Central memory CD4-positive, alpha-beta T cell (primary cell): ENCODE data around the gene TOMM40.
"Not testable (repeated sequence)": the region's sequence is repeated elsewhere in the genome, so short reads cannot be mapped to it uniquely, and the experiment has no call there.

ENCODE experiments used
- DNase-seq: peaks from one replicate; pipeline ENCODE4 v3.0.0; 2022

The TOMM40 gene

GRCh38 chr19:44872661-44873060, 18.4 kb upstream of the TOMM40 start:
- DNase-seq, result no peak

DNA sequence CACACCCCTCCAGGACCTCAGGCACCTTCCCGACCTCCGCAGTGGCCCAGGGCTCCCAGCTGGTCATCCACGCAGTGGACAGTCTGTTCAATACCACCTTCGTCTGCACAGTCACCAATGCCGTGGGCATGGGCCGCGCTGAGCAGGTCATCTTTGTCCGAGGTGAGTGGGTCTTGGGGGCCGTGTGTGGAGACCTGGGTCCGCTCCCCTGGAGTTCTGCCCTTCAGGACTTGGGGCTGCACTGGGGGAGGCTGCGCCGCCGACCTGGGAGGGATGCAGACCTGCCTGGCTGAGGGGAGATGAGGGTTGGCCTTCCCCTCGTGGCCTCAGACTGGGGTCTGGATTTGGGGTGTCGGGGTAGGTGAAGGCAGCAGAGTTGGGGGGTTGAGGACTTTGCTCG, 16.7 kb upstream of the TOMM40 start:
- DNase-seq, result no peak

GRCh38 chr19:44875666-44876451, 15.2 kb upstream of the TOMM40 start:
- no peak for DNase-seq

GRCh38 chr19:44876930-44877535, 14.0 kb upstream of the TOMM40 start:
- peak; percentile 9 for DNase-seq

DNA sequence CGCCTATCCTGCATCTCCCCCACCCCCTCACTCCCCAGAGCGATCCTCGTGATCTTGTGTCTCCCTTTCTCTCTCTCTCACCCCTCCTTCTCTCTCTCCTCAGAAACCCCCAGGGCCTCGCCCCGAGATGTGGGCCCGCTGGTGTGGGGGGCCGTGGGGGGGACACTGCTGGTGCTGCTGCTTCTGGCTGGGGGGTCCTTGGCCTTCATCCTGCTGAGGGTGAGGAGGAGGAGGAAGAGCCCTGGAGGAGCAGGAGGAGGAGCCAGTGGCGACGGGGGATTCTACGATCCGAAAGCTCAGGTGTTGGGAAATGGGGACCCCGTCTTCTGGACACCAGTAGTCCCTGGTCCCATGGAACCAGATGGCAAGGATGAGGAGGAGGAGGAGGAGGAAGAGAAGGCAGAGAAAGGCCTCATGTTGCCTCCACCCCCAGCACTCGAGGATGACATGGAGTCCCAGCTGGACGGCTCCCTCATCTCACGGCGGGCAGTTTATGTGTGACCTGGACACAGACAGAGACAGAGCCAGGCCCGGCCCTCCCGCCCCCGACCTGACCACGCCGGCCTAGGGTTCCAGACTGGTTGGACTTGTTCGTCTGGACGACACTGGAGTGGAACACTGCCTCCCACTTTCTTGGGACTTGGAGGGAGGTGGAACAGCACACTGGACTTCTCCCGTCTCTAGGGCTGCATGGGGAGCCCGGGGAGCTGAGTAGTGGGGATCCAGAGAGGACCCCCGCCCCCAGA, 12.8 kb upstream of the TOMM40 start:
- DNase-seq, result no peak

DNA sequence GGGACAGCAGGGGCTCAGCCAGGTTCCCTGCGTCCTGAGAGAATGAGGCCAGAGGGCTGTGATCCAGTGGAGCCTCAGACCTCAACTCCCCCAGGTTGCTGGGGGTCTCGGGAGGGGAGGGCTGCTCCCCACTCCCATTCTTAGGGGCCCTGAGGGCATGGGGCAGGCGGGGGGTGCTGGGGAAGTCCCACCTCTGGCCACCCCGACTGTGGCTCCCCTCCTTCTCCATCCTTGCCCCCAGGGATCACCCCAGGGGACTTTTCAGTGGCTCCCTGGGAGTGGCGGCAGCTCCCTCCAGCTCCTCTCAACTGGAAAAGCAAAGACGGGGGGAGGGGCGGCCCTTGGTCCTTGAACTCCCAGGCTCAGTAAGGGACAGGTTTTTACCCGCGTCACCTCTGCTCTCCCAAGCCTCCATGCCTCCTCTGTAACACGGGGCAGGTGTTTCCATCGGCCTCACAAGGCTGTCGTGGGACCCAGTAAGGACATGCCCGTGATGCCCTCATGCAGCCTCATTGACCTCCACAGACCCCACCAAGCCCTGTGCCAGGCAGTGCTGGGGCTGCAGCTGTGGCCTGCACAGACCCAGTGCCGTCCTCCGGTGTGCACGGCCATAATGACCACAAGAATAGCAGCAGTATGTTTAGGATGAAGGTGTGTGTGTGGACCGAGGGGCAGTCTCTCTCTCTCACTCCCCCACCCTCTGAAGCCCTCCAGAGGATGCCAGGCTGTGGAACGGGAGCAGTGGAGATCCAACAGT, 11.6 kb upstream of the TOMM40 start:
- no peak for DNase-seq

DNA sequence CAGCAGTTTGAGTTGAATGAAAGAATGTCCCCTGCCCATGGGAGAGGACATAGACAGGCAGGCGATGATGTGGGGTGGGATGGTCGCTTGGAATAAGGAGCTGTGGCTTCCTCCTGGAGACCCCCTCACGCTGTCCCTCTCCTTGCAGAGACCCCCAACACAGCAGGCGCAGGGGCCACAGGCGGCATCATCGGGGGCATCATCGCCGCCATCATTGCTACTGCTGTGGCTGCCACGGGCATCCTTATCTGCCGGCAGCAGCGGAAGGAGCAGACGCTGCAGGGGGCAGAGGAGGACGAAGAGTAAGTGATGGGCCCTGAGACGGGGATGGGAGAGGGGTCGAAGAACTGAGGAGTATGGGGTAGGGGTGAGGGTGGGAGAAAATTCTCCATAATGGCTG, 9.0 kb upstream of the TOMM40 start:
- no peak for DNase-seq

- not testable (repeated sequence) for DNase-seq
These were observed 8.2 kb upstream of the TOMM40 start for GRCh38 chr19:44882619-44883397.

- DNase-seq, result no peak
These were observed 7.1 kb upstream of the TOMM40 start for GRCh38 chr19:44883922-44884321.

DNA sequence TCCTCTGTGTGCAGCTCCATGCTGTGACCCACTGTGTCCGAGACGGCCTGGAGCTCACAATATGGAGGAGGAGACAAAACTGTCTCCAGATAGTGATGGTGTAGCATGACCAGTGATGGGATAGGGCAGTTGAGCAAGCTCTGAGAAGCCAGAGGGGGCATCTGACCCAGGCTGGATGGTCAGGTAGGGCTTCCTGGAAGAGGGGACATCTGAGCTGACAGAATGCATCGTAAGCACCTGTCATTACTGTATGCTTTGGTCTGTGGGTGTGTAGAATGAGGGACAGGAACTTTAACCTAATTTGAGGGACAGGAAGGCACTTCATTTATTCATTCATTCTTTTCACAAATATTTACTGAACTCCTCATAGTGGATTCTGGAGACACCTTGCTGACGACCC, 6.5 kb upstream of the TOMM40 start:
- DNase-seq, result no peak

DNA sequence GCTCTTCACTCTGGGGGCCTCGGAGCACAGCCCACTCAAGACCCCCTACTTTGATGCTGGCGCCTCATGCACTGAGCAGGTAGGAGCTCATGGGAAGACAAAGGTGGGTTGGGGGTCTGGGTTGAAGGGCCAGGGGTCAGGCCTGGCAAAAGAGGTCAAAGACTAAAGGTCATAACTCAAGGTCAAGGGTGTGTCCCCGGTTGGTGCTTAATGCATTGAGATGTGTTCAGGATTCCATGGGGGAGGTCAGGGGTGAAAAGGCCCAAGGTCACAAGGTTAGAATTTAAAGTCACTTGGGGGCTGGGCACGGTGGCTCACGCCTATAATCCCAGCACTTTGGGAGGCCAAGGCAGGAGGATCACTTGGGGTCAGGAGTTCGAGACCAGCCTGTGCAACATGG, 4.9 kb upstream of the TOMM40 start:
- DNase-seq, result no peak

GRCh38 chr19:44887648-44888047, 3.4 kb upstream of the TOMM40 start:
- DNase-seq, result no peak

- not testable (repeated sequence) for DNase-seq
These were observed 2.7 kb upstream of the TOMM40 start for GRCh38 chr19:44888335-44888734.

GRCh38 chr19:44889830-44890365, 1.2 kb upstream of the TOMM40 start:
- no peak for DNase-seq

DNA sequence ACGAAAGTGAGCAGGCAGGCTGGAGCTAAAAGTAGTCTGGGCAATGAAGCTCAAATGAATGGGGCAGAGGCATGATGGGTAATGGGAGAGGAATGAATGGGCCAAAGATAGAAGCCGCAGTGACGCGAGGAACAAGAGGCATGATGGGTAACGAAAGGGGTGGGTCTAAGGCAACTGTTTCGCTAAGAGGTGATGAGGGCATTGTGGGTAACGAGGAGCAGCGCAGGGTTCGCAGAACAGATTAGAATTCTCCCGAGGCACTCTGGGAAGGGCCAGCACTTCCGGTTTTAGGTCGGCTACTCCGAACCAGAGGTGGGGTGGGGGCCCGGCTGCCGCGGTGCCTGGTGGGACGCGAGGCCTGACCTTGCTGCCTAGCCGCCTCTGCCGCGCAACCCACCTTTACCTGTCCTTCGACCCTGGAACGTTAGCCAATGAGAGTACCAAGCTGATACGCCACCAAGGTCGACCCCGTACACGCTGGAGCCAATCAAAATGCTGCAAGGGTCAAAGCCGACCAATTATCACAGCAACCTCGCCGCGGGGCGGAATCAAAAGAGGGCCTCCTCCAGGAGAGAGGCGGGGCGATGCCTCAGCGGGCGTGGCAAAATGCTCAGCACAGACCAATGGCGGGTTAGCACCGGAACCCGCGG, 563 bp upstream of the TOMM40 start:
- DNase-seq, result peak; percentile 100

DNA sequence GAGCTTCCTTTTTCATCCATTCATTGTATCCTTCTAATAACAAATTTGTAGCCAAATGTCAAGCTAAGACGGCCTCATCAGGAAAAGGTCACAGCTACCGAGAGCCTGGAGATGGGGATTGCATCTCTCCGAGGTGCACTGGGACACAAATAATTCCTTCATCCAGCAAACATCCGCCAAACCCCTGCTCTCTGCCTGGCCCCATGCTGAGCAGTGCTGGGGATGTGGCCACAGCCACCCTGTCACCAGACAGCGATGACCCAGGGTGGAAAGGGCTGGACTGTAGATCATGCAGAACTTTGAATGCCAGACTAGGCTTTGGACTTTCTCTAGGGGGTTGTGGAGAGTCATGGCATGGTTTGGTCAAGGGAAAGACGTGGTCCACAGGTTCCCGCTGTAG, 1.9 kb downstream of the TOMM40 start:
- DNase-seq, result no peak

- DNase-seq, result no peak
These were observed 2.4 kb downstream of the TOMM40 start for GRCh38 chr19:44893332-44894051.

DNA sequence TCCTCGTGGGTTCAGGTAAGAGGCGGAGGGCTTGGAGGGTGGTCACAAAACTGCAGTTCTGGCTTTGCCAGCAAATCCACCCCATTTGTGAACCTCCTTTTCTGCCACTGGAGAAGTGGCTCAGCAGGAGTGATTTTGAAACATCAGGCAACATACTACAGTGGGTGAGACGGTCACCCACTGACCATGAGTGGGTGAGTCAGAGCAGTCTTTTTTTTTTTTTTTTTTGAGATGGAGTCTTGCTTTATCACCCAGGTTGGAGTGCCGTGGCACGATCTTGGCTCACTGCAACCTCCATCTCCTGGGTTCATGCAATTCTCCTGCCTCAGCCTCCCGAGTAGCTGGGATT, 3.0 kb downstream of the TOMM40 start:
- no peak for DNase-seq

GRCh38 chr19:44894946-44895345, 3.9 kb downstream of the TOMM40 start:
- DNase-seq, result no peak

GRCh38 chr19:44897835-44898234, 6.8 kb downstream of the TOMM40 start:
- no peak for DNase-seq
